SK-N-SH treated with all-trans-retinoic acid at 6 μM for 48 hours (cell line): ENCODE results near the gene SLC22A9.
"Not testable (repeated sequence)": the region's sequence is repeated elsewhere in the genome, so short reads cannot be mapped to it uniquely, and the experiment has no call there.

ENCODE experiments used
- ATAC-seq: fragments of 200-7000 bp; cut with Tn5 transposase; 3 replicates; pipeline ENCODE4 v1.9.1; 2020; ENCODE audit warnings: mild to moderate bottlenecking, moderate library complexity
- CSDC2 ChIP-seq: fragments of 250-450 bp; sonication (Bioruptor Pico); IDR thresholded peaks from 2 replicates; pipeline ENCODE4 v1.5.0; 2020; ENCODE audit warnings: mild to moderate bottlenecking, moderate library complexity
- GLIS3 ChIP-seq: fragments of 250-450 bp; sonication (Bioruptor Pico); IDR thresholded peaks from 2 replicates; pipeline ENCODE4 v1.5.0; 2020; ENCODE audit warnings: mild to moderate bottlenecking, moderate library complexity
- OSR1 ChIP-seq: fragments of 250-450 bp; sonication (Bioruptor Pico); IDR thresholded peaks from 2 replicates; pipeline ENCODE4 v1.8.0; 2022; ENCODE audit warnings: moderate library complexity, mild to moderate bottlenecking, inconsistent platforms
- PATZ1 ChIP-seq: fragments of 250-450 bp; sonication (Bioruptor Pico); IDR thresholded peaks from 2 replicates; pipeline ENCODE4 v1.8.0; 2020; ENCODE audit warnings: mild to moderate bottlenecking, moderate library complexity, borderline replicate concordance
- RARB ChIP-seq: fragments of 250-450 bp; sonication (Bioruptor Pico); IDR thresholded peaks from 2 replicates; pipeline ENCODE4 v1.8.0; 2021; ENCODE audit warnings: mild to moderate bottlenecking, moderate library complexity
- TOX ChIP-seq: fragments of 250-450 bp; sonication (Bioruptor Pico); IDR thresholded peaks from 2 replicates; pipeline ENCODE4 v1.8.0; 2021; ENCODE audit warnings: mild to moderate bottlenecking, moderate library complexity, borderline replicate concordance
- TSHZ2 ChIP-seq: fragments of 250-450 bp; sonication (Bioruptor Pico); IDR thresholded peaks from 2 replicates; pipeline ENCODE4 v1.5.0; 2020; ENCODE audit warnings: mild to moderate bottlenecking, moderate library complexity
- ZNF565 ChIP-seq: fragments of 450-650 bp; formaldehyde crosslinking; conservative IDR thresholded peaks from 2 replicates; pipeline ENCODE4 v1.5.0; 2020; ENCODE audit warnings: low read depth, mild to moderate bottlenecking, moderate library complexity
- ZNF70 ChIP-seq: fragments of 450-650 bp; formaldehyde crosslinking; IDR thresholded peaks from 2 replicates; pipeline ENCODE4 v1.5.0; 2020; ENCODE audit warnings: mild to moderate bottlenecking, moderate library complexity
- TF ChIP-seq, protein P1 (sequence below): fragments of 250-450 bp; sonication (Bioruptor Pico); IDR thresholded peaks from 2 replicates; pipeline ENCODE4 v1.8.0; 2021; ENCODE audit warnings: low read depth, mild to moderate bottlenecking, moderate library complexity, borderline replicate concordance
- TF ChIP-seq, protein P2 (sequence below): fragments of 250-450 bp; sonication (Bioruptor Pico); IDR thresholded peaks from 2 replicates; pipeline ENCODE4 v1.5.1; 2021; ENCODE audit warnings: mild to moderate bottlenecking, moderate library complexity

The SLC22A9 gene

DNA sequence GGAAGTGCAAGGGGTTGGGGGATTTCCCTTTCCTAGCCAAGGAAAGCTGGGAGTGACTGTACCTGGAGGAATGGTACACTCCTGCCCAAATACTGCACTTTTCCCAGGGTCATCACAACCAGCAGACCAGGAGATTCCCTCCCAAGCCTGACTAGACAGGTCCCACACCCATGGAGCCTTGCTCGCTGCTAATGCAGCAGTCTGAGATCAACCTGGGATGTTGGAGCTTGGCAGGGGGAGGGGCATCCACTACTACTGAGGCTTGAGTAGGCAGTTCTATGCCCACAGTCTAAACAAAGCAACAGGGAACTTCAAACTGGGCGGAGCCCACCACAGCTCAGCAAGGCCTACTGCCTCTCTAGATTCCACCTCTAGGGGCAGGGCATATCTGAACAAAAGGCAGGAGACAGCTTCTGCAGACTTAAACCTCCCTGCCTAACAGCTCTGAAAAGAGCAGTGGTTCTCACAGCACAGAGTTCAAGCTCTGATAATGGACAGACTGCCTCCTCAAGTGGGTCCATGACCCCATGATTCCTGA is 58.5 kb downstream of the SLC22A9 start:
- TF ChIP-seq, protein P1, sequence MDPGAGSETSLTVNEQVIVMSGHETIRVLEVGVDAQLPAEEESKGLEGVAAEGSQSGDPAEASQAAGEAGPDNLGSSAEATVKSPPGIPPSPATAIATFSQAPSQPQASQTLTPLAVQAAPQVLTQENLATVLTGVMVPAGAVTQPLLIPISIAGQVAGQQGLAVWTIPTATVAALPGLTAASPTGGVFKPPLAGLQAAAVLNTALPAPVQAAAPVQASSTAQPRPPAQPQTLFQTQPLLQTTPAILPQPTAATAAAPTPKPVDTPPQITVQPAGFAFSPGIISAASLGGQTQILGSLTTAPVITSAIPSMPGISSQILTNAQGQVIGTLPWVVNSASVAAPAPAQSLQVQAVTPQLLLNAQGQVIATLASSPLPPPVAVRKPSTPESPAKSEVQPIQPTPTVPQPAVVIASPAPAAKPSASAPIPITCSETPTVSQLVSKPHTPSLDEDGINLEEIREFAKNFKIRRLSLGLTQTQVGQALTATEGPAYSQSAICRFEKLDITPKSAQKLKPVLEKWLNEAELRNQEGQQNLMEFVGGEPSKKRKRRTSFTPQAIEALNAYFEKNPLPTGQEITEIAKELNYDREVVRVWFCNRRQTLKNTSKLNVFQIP (CRISPR knock-in tag) = no peak
- no peak for TF ChIP-seq RARB

DNA sequence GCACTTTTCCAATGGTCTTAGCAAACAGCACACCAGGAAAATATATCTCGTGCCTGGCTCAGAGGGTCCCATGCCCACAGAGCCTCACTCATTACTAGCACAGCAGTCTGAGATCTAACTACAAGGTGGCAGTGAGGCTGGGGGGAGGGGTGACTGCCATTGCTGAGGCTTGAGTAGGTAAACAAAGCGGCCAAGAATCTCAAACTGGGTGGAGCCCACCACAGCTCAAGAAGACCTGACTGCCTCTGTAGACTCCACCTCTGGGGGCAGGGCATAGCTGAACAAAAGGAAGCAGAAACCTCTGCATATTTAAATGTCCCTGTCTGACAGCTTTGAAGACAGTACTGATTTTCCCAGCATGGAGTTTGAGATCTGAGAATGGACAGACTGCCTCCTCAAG is 61.1 kb downstream of the SLC22A9 start:
- not testable (repeated sequence) for ATAC-seq

More for the DNA sequence above, 58.5 kb downstream of the SLC22A9 start:
- no peak for ATAC-seq

GRCh38 chr11:63435351-63435750 is 65.8 kb downstream of the SLC22A9 start:
- ATAC-seq = not testable (repeated sequence)

GRCh38 chr11:63435831-63436230 is 66.2 kb downstream of the SLC22A9 start:
- ATAC-seq = not testable (repeated sequence)

- no peak for TF ChIP-seq GLIS3 (CRISPR knock-in tag)
- no peak for ATAC-seq
Measured at GRCh38 chr11:63443714-63444113, 74.1 kb downstream of the SLC22A9 start.

GRCh38 chr11:63444160-63444559 is 74.6 kb downstream of the SLC22A9 start:
- ATAC-seq = no peak
- no peak for TF ChIP-seq ZNF565 (CRISPR knock-in tag)
- TF ChIP-seq ZNF70 (CRISPR knock-in tag) = no peak

GRCh38 chr11:63445118-63445517 is 75.5 kb downstream of the SLC22A9 start:
- TF ChIP-seq TSHZ2 (CRISPR knock-in tag) (no peak), CSDC2 (CRISPR knock-in tag) (no peak)
- TF ChIP-seq, protein P2, sequence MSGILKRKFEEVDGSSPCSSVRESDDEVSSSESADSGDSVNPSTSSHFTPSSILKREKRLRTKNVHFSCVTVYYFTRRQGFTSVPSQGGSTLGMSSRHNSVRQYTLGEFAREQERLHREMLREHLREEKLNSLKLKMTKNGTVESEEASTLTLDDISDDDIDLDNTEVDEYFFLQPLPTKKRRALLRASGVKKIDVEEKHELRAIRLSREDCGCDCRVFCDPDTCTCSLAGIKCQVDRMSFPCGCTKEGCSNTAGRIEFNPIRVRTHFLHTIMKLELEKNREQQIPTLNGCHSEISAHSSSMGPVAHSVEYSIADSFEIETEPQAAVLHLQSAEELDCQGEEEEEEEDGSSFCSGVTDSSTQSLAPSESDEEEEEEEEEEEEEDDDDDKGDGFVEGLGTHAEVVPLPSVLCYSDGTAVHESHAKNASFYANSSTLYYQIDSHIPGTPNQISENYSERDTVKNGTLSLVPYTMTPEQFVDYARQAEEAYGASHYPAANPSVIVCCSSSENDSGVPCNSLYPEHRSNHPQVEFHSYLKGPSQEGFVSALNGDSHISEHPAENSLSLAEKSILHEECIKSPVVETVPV = no peak
- ATAC-seq = no peak

- peak; percentile 31; the same call in 1 of the 3 replicates for ATAC-seq
- TF ChIP-seq OSR1 (no peak), GLIS3 (CRISPR knock-in tag) (no peak), TOX (CRISPR knock-in tag) (no peak)
- TF ChIP-seq, all 23 proteins: peak for 0
Measured at GRCh38 chr11:63445720-63446119, 76.1 kb downstream of the SLC22A9 start.

- TF ChIP-seq PATZ1 (CRISPR knock-in tag) = no peak
- TF ChIP-seq, all 23 proteins: peak for 0
- no peak for ATAC-seq
Measured at GRCh38 chr11:63448646-63449045, 79.1 kb downstream of the SLC22A9 start.
